Left ventricle myocardium superior (tissue), 1 donor: Measurements from ENCODE around the gene OXGR1. TPM values are rescaled to one million over a fixed set of nuclear protein-coding genes. Genes with fewer than 3 reads are reported as not detected.
"Not testable (repeated sequence)": the region's sequence is repeated elsewhere in the genome, so short reads cannot be mapped to it uniquely, and the experiment has no call there.

Experiments
- ATAC-seq: fragments of 200-7000 bp; cut with Tn5 transposase; one replicate; pipeline ENCODE4 v1.9.1; 2020; ENCODE audit warnings: mild to moderate bottlenecking, moderate library complexity
- DNase-seq: peaks from one replicate; pipeline ENCODE4 v3.0.0-alpha.2; 2020
- intact Hi-C: fragments of 100-400 bp; cut with micrococcal nuclease; formaldehyde crosslinking; loops from one replicate; pipeline ENCODE4 v1.11.0; 2022
- long read RNA-seq: library from polyadenylated mRNA; unstranded; transcript quantifications from one replicate; pipeline ENCODE4 v2.0.0, GENCODE V29; 2021
- total RNA-seq: library from RNA; stranded (reverse); fragmentation: NEBNext Ultra II Directional; extraction: Animal tissue kit (Norgen Biotek cat#: 25700); gene quantifications from one replicate; pipeline ENCODE4 v1.2.1, GENCODE V29; 2021
- donor health status: DM: no; HTN: yes; CAD: no; lungs with severe emphysema.

Gene OXGR1
- 0.20 TPM for total RNA-seq
- long read RNA-seq, result 0 reads

DNA sequence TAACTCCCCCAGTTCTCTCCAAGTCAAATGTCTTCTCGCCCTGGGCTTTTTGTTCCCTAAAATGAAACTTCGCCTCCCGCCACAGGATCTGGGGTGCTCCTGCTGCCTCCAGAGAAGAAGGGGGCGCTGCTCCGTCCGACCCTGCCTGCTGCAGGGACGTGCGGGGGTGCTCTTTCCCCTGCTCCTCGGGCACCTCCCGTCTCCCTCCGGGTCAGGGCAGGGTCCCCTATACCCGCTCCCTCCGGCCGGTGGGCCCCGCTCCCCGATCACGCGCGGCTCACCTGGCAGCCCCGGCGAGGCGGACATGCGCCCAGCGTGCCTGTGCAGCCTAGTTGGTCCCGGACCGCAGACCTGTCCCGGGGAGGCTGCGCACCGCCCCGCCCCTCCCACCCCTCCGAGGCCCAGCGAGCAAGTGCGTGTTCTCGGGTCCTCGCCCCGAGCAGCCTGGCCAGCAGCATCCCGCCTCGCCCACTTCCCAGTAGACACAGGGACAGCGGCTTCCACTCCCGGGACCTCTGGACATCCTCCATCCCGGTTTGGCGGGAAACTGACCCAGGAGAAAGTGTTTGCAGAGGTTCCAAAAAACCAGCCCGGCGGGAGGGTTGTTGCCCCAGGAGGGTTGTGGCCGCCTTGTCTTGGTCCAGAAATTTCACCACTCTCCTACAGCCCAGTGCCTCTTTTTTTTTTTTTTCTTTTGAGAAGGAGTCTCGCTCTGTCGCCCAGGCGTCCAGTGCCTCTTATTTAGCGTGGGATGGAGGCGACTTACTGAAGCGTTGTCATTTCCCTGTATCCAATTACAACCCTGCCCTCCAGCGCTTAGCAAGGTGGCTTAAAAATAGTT is at the start of gene OXGR1:
OXGR1 (minus strand) TSS at position 460 of the 841 bp plus-strand sequence. CDS start 6,717 bp downstream, outside the sequence.
- intact Hi-C loops, result no loop called here
- DNase-seq (peak; percentile 27), ATAC-seq (peak; percentile 32)

GRCh38 chr13:97043302-97043701 is 49.0 kb upstream of the OXGR1 start:
- no peak for ATAC-seq
- DNase-seq, result no peak
- intact Hi-C loops, result no loop called here

DNA sequence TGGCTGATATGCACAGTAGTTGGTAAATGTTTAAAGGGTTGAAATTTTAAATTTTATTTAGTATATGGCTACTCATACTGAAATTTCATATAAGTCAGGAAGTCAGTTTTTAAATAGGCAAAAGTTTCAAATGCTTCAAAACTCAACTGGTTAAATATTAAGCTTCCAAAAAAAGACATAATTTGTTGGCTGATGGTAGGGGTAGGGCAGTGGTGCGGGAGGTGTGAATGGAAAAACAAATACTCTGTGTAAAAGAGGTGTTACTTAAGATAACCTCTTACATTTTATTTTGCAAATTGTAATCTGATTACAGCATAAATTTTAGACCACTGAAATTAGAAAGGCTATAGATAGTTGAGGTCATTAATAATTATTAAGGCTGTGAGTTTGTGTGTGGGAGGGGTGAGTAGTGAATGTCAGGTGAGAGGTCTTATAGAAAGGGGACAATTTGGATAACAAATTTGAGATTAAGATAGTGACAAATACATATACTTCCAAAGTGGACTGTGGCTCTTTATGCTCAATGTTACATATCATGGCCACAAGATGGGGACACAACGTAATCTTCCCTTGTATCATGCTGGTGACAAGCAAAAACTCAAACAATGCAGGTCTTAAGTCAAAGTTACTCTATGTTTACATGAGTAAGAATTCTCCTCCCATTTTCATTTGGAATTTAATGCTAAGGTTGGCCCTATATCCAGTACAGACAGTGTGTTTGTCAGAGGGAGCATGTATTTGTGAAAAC is 36.6 kb upstream of the OXGR1 start:
- intact Hi-C loops, result no loop called here
- no peak for DNase-seq
- ATAC-seq, result no peak

DNA sequence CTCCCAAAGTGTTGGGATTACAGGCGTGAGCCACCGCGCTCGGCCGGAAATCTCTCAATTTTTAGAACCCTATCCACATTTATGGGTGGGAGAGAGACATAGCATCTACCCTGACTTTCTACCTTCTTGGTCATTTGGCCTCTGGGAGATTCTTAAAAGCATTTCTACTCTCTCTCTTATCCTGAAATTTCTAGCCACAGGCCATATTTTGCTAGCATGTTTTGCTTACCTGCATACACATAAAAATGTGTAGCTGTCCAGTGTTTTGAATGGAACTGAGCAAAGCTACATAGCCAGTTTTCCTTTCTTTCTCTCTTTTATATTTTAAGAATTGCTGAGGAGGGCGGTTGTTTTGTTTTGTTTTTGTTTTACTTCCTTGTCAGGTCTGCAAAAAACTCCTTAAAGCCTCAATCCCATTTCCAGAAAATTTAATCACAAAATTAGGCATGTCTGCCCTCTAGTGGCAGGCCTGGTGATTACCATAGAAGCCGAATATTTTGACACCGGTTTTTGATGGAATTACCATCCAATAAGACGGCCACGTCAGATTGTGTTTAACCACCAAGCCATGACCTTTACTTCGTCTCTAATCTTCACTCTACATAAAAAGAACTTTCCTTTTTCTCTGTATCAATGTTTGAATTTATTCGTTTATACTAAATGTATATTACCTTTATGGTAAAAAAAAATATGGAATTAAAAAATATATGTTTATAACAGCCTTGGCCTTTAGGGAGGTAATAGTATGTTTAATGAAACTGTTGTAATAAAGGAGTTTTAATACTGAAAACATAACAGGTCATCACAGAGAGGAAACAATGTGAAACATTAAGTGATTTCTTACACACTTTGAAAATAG is 34.4 kb upstream of the OXGR1 start:
- intact Hi-C loops, result loop anchor here (10.0 kb wide), 1 partner anchor 336 kb away; no protein-coding TSS in a partner anchor
- DNase-seq (peak; percentile 47), ATAC-seq (no peak)

DNA sequence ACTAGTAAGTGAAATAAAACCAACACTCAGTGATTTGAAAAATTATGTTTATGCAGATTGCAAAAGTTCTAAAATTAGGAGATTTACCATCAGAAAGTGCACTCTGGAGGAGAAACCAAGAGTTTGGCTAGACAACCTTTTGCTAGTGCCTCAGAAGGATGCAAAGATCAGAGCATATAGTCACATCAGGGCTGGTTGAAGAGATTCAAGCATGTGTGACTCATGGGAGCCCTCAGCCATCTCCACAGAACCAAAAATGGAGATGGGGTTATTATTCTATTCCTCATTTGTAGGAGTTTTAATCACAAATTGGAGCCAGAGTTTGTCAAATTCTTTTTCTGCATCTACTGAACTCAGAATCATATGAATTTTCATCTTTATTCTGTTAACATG is 32.9 kb upstream of the OXGR1 start:
- ATAC-seq, result no peak
- no peak for DNase-seq
- intact Hi-C loops, result loop anchor here (10.0 kb wide), 1 partner anchor 338 kb away; no protein-coding TSS in a partner anchor

DNA sequence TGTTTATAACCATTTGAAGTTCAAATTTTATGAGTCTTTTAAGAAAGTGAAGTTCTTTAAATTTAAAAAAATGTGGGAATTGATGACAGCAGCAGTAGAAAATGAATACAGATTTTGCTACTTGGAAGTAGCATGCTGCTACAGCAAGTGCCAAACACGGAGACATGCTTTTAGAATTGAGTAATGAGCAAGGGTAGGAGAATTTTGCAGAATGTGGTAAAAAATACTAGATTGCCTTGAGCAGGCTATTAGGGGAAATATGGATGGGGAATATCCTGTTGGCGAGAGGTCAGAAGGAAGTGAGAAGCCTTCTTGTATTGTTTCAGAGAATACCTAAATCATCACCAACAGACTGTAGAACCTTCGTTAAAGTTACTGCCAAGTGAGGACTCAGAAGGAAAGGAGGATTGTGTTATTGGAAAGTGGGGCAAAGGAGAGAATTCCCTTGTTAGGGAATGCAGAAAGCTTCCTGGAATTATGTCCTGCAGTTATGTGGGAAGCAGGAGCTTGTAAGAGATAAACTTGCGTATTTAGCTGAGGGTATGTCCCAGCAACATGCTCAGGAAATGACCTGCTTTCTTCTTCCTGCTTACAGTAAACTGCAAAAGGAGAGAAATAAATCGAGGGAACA is 32.4 kb upstream of the OXGR1 start:
- DNase-seq (no peak), ATAC-seq (no peak)
- intact Hi-C loops, result loop anchor here (10.0 kb wide), 1 partner anchor 338 kb away; no protein-coding TSS in a partner anchor

DNA sequence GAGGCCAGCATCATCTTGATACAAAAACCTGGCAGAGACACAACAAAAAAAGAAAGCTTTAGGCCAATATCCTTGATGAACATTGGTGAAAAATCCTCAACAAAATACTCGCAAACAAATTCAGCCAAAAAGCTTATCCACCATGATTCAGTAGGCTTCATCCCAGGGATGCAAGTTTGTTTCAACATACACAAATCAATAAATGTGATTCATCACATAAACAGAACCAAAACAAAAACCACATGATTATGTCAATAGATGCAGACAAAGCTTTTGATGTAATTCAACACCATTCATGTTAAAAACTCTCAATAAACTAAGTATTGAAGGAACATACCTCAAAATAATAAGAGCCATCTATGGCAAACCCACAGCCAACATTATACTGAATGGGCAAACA is 29.5 kb upstream of the OXGR1 start:
- DNase-seq, ATAC-seq: not testable (repeated sequence)
- intact Hi-C loops, result loop anchor here (10.0 kb wide), 1 partner anchor 341 kb away; no protein-coding TSS in a partner anchor

GRCh38 chr13:97023117-97023516 is 28.8 kb upstream of the OXGR1 start:
- no peak for DNase-seq
- ATAC-seq, result no peak
- intact Hi-C loops, result loop anchor here (10.0 kb wide), 1 partner anchor 342 kb away; no protein-coding TSS in a partner anchor

DNA sequence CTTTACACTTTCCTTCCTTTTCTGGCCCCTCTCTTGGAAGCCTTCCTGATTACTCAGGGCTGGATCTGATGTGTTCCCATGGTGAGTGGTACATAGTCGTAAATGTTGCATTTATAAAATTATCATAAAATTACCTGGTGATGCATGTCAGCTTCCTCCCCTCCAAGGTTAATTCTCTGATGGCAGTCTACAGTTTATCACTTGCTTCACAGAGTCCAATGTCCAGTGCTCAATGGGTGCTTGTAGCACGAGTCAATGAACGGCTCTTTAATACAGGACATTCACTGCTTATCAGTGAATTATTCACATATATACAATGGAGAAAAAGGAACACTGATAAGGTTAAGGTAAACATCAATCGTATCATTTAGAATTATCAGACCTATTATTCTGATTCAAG is 27.0 kb upstream of the OXGR1 start:
- no peak for ATAC-seq
- intact Hi-C loops, result loop anchor here (10.0 kb wide), 1 partner anchor 344 kb away; no protein-coding TSS in a partner anchor
- DNase-seq, result no peak

GRCh38 chr13:97020689-97021240 is 26.5 kb upstream of the OXGR1 start:
- intact Hi-C loops, result loop anchor here (10.0 kb wide), 1 partner anchor 344 kb away; no protein-coding TSS in a partner anchor
- ATAC-seq (no peak), DNase-seq (no peak)

GRCh38 chr13:97020194-97020593 is 25.9 kb upstream of the OXGR1 start:
- DNase-seq, result no peak
- intact Hi-C loops, result loop anchor here (10.0 kb wide), 1 partner anchor 345 kb away; no protein-coding TSS in a partner anchor
- ATAC-seq, result no peak

DNA sequence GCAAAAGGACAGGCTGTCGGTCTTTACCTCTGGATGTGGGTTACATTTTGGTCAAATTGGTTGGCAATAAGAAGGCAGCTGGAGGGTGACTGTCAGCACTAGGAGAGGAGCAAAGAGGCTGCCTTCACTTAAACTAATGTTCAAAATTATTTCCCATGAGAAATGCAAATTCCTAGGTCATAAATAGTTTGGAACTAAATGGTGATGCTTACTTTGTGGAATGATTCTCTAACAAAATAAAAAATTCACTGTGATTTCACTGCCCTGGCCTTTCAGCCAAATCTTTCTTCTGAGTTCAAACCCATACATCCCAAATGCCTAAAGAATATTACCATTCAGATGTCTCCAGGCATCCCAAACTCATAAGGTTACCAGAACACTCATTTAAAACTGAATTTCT is 25.0 kb upstream of the OXGR1 start:
- intact Hi-C loops, result no loop called here
- DNase-seq (no peak), ATAC-seq (no peak)

GRCh38 chr13:97018029-97018819 is 23.9 kb upstream of the OXGR1 start:
- DNase-seq (no peak), ATAC-seq (peak; percentile 63)
- intact Hi-C loops, result no loop called here

DNA sequence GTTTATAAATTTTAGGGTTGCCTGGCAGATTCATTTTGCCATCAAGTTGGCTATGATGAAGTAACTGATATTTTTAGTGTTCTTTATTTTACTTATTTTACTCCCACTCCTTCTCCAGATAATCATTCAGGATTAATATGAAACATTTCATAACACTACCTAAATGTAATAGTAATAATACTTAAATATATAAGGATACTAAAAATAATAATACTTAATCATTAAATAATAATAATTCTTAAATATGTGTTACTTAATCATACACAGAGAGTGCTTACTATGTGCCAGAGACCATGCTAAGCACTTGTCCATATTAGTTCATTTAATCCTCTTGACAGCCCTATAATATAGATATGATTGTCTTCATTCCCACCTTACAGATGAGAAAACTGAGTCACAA is 23.0 kb upstream of the OXGR1 start:
- DNase-seq (no peak), ATAC-seq (no peak)
- intact Hi-C loops, result no loop called here

- intact Hi-C loops, result no loop called here
- DNase-seq, result no peak
- no peak for ATAC-seq
Observed at GRCh38 chr13:97015661-97016350, 21.5 kb upstream of the OXGR1 start.

DNA sequence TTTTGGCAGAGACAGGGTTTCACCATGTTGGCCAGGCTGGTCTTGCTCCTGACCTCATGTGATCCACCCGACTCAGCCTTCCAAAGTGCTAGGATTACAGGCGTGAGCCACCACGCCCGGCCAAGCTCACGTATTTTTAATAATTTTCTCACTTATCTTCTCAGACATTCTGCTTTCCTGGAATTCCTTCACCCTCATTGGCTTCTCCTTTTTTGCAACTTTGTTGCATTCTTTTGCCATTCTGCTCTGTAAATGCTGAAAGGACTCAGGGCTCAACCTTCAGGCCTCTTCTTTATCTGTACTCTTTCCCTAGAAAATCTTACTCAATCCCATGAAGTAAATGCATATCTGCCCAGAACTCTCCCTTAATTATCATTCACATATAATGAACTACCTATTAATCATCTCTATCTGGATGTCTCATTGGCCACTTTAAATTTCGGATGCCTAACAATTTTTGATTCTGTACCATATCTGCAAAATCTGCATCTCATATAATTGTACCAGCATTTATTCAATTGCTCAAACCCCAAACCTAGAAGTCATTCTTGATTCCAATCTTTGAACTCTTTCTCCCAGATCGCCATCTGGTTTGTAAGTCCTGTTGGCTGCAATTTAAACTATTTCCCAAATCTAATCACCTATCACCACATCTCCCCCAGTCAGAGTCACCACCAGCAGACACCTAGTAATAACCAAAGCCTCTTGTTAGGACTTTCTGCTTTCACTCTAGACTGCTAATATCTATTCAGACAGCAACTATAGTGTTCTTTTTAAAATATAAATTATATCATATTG is 18.2 kb upstream of the OXGR1 start:
- intact Hi-C loops, result no loop called here
- DNase-seq (no peak), ATAC-seq (no peak)
